ENCODE measurements around the gene HSD3B1.
"Not testable (repeated sequence)": the region's sequence is repeated elsewhere in the genome, so short reads cannot be mapped to it uniquely, and the experiment has no call there.

Gene HSD3B1

GRCh38 chr1:119554183-119554582 is 47.2 kb downstream of the HSD3B1 start:
- no peak overlapping the region for H3K27ac ChIP-seq
- no peak for TF ChIP-seq CTCF (conservative IDR thresholded peaks at IDR 0.05)

GRCh38 chr1:119556423-119556822 is 49.4 kb downstream of the HSD3B1 start:
- TF ChIP-seq CTCF (conservative IDR thresholded peaks at IDR 0.05), result no peak
- H3K27ac ChIP-seq, result no peak overlapping the region

- not testable (repeated sequence) for H3K27ac ChIP-seq
Observed at GRCh38 chr1:119560402-119560801, 53.4 kb downstream of the HSD3B1 start.

- no peak for TF ChIP-seq CTCF (conservative IDR thresholded peaks at IDR 0.05)
- H3K27ac ChIP-seq, result no peak overlapping the region
Observed at GRCh38 chr1:119564548-119564947, 57.5 kb downstream of the HSD3B1 start.

Data from VCaP (cell line).